HCT116 (cell line): Measurements from ENCODE around the gene IL17REL.

Experiments used
- CTCF ChIP-seq, 3 experiments: fragments of 200-600 bp in 1 of 3; sonication (generic) in 1 of 3; IDR thresholded peaks in 2 of 3; conservative IDR thresholded peaks in 1 of 3; 2 replicates each; pipeline ENCODE4 v1.5.1; 2012 to 2017; ENCODE audit warnings: low read depth in 2 of 3, low read length in 2 of 3, antibody characterized with exemption in 1 of 3, borderline replicate concordance in 1 of 3, control low read depth in 1 of 3, mild to moderate bottlenecking in 1 of 3, mixed read lengths in 1 of 3, mixed run types in 1 of 3, moderate library complexity in 1 of 3; ENCODE audit not compliant: insufficient read depth in 1 of 3
- EGR1 ChIP-seq: IDR thresholded peaks from 2 replicates; pipeline ENCODE4 v1.6.1; 2012; ENCODE audit warnings: low read depth
- EZH2 ChIP-seq: fragments of 200-600 bp; sonication (generic); IDR thresholded peaks from 2 replicates; pipeline ENCODE4 v1.6.1; 2017; ENCODE audit warnings: antibody characterized with exemption, mixed run types
- SIN3A ChIP-seq: IDR thresholded peaks from 2 replicates; pipeline ENCODE4 v1.6.1; 2012; ENCODE audit warnings: low read depth

GRCh38 chr22:50012211-50013181, at the start of gene IL17REL:
- TF ChIP-seq EGR1 (no peak), SIN3A (no peak), CTCF (IDR thresholded peaks at IDR 0.05 in 2 of 3, conservative IDR thresholded peaks at IDR 0.05 in 1 of 3; ENCODE audit: borderline replicate concordance in 1 of 3, insufficient read depth in 1 of 3, low read depth in 2 of 3, low read length in 2 of 3) (no peak), EZH2 (no peak)
